ENCODE measurements around the gene CATSPERD. TPM values are rescaled to one million over a fixed set of nuclear protein-coding genes. Genes with fewer than 3 reads are reported as not detected.

The CATSPERD gene
- polyA plus RNA-seq (not detected in 3 replicates), polyA minus RNA-seq (0.06 TPM in 1 of 3 replicates, not detected in the others)
- polyA plus RNA-seq (2011; ENCODE audit: low read depth): not detected
- not detected in 2 replicates for polyA plus RNA-seq (2011; cell fraction: cytosol; rRNA removed)
- not detected in 2 replicates for polyA plus RNA-seq (2011; cell fraction: nucleus; rRNA removed)
- not detected in 2 replicates for polyA plus RNA-seq (2012; ENCODE audit: low replicate concordance)
- polyA minus RNA-seq (2011; cell fraction: cytosol; rRNA and poly(A)+ RNA removed): not detected
- not detected in 2 replicates for polyA minus RNA-seq (2011; cell fraction: nucleus; rRNA and poly(A)+ RNA removed)

GRCh38 chr19:5719961-5720790, at the start of gene CATSPERD, which contains the start of gene LONP1:
Gene CATSPERD (plus strand): TSS chr19:5720637. CDS start chr19:5720738, 101 bp downstream.
Gene LONP1 (minus strand): TSS chr19:5720146. CDS start chr19:5720132, 14 bp downstream.
- H2AFZ ChIP-seq (ENCODE audit: control insufficient read depth, low read length): peak within 1 kb of the TSS; percentile 100
- H3K36me3 ChIP-seq (ENCODE audit: control insufficient read depth in 2 of 2, extremely low read depth in 1 of 2, insufficient read depth in 2 of 2, low read length in 2 of 2): peaks cover 3 to 15% of the 10 kb centered on the region in 2 experiments
- H3K9me1 ChIP-seq (ENCODE audit: control insufficient read depth, extremely low read depth, insufficient read depth, low read length): no peaks in the 10 kb centered on the region
- H4K20me1 ChIP-seq (ENCODE audit: control insufficient read depth, extremely low read depth, insufficient read depth, low read length): peaks cover 5% of the 10 kb centered on the region
- H3K9ac ChIP-seq (ENCODE audit: control insufficient read depth, extremely low read depth, insufficient read depth, low read length): peak within 1 kb of the TSS; percentile 99
- H3K79me2 ChIP-seq (ENCODE audit: control insufficient read depth, insufficient read depth, low read length): peaks cover 42% of the 10 kb centered on the region
- peak within 1 kb of the TSS; percentile 92 for H3K4me2 ChIP-seq (ENCODE audit: control insufficient read depth, extremely low read depth, insufficient read depth, low read depth, low read length)
- no peaks in the 10 kb centered on the region for H3K9me3 ChIP-seq (ENCODE audit: control insufficient read depth, low read depth, low read length)
- peaks cover 19% of the 10 kb centered on the region for H3K4me1 ChIP-seq (ENCODE audit: control insufficient read depth, extremely low read depth, insufficient read depth, low read length)
- H3K27ac ChIP-seq (ENCODE audit: control insufficient read depth, insufficient read depth, low read length): peak within 1 kb of the TSS; percentile 96
- peak within 1 kb of the TSS; percentile 91 to 99 (median 93) for H3K4me3 ChIP-seq (ENCODE audit: control insufficient read depth in 2 of 3, extremely low read depth in 1 of 3, insufficient read depth in 2 of 3, low read depth in 1 of 3, low read length in 3 of 3)
- dilution Hi-C loops (cut with MboI; ENCODE audit: extremely low pct_ligation_motif_present, low sequenced_read_pairs): no loop called here
- peak; percentile 84 for DNase-seq (ENCODE audit: low read depth, low spot score)
- no peaks in the 10 kb centered on the region for H3K27me3 ChIP-seq (ENCODE audit: control insufficient read depth, extremely low read depth, insufficient read depth, low read length)
- FAIRE-seq: peak; percentile 74
- peak; percentile 90 to 99 (median 98) for TF ChIP-seq CTCF (optimal IDR thresholded peaks at IDR 0.05 in 1 of 3, IDR thresholded peaks at IDR 0.05 in 1 of 3, conservative IDR thresholded peaks at IDR 0.05 in 1 of 3; ENCODE audit: extremely low read depth in 1 of 3, insufficient read depth in 2 of 3, low read length in 3 of 3)
- no peak for TF ChIP-seq EZH2 (IDR thresholded peaks at IDR 0.05; ENCODE audit: low read length)

- TF ChIP-seq EZH2 (IDR thresholded peaks at IDR 0.05; ENCODE audit: low read length) (no peak), CTCF (optimal IDR thresholded peaks at IDR 0.05 in 1 of 3, IDR thresholded peaks at IDR 0.05 in 1 of 3, conservative IDR thresholded peaks at IDR 0.05 in 1 of 3; ENCODE audit: extremely low read depth in 1 of 3, insufficient read depth in 2 of 3, low read length in 3 of 3) (no peak)
- no peak overlapping the region for H3K4me2 ChIP-seq (ENCODE audit: control insufficient read depth, extremely low read depth, insufficient read depth, low read depth, low read length)
- no peak overlapping the region for H3K27ac ChIP-seq (ENCODE audit: control insufficient read depth, insufficient read depth, low read length)
- DNase-seq (ENCODE audit: low read depth, low spot score) (no peak), FAIRE-seq (no peak)
- H2AFZ ChIP-seq (ENCODE audit: control insufficient read depth, low read length): no peak overlapping the region
- H3K9me1 ChIP-seq (ENCODE audit: control insufficient read depth, extremely low read depth, insufficient read depth, low read length): no peaks in the 10 kb centered on the region
- H3K27me3 ChIP-seq (ENCODE audit: control insufficient read depth, extremely low read depth, insufficient read depth, low read length): no peaks in the 10 kb centered on the region
- dilution Hi-C loops (cut with MboI; ENCODE audit: extremely low pct_ligation_motif_present, low sequenced_read_pairs): no loop called here
- peaks cover 22 to 26% of the 10 kb centered on the region in 2 experiments for H3K36me3 ChIP-seq (ENCODE audit: control insufficient read depth in 2 of 2, extremely low read depth in 1 of 2, insufficient read depth in 2 of 2, low read length in 2 of 2)
- no peaks in the 10 kb centered on the region for H3K79me2 ChIP-seq (ENCODE audit: control insufficient read depth, insufficient read depth, low read length)
- H3K4me1 ChIP-seq (ENCODE audit: control insufficient read depth, extremely low read depth, insufficient read depth, low read length): no peaks in the 10 kb centered on the region
- H3K9me3 ChIP-seq (ENCODE audit: control insufficient read depth, low read depth, low read length): no peaks in the 10 kb centered on the region
- no peak overlapping the region for H3K9ac ChIP-seq (ENCODE audit: control insufficient read depth, extremely low read depth, insufficient read depth, low read length)
- H3K4me3 ChIP-seq (ENCODE audit: control insufficient read depth in 2 of 3, extremely low read depth in 1 of 3, insufficient read depth in 2 of 3, low read depth in 1 of 3, low read length in 3 of 3): no peak overlapping the region
- H4K20me1 ChIP-seq (ENCODE audit: control insufficient read depth, extremely low read depth, insufficient read depth, low read length): no peaks in the 10 kb centered on the region
Observed at GRCh38 chr19:5671600-5671999, 48.8 kb upstream of the CATSPERD start.
